Nephron progenitor cell (in vitro differentiated cells): ENCODE measurements around the gene SAP25.
"Not testable (repeated sequence)": the region's sequence is repeated elsewhere in the genome, so short reads cannot be mapped to it uniquely, and the experiment has no call there.

Source experiments
- DNase-seq: peaks from one replicate; pipeline ENCODE4 v3.0.0; 2021
- H3K27ac Mint-ChIP-seq: 2 replicates; pipeline ENCODE4 v1.8.0; 2021; ENCODE audit warnings: mild to moderate bottlenecking, moderate library complexity, mixed read lengths
- H3K27me3 Mint-ChIP-seq: 2 replicates; pipeline ENCODE4 v1.8.0; 2021; ENCODE audit warnings: mild to moderate bottlenecking, low read depth, mixed read lengths; ENCODE audit not compliant: poor library complexity
- H3K36me3 Mint-ChIP-seq: 2 replicates; pipeline ENCODE4 v1.8.0; 2021; ENCODE audit warnings: low read depth, mixed read lengths
- H3K4me1 Mint-ChIP-seq: 2 replicates; pipeline ENCODE4 v1.8.0; 2021; ENCODE audit warnings: mixed read lengths
- H3K4me3 Mint-ChIP-seq: 2 replicates; pipeline ENCODE4 v1.8.0; 2021; ENCODE audit warnings: mild to moderate bottlenecking, moderate library complexity, mixed read lengths
- H3K9me3 Mint-ChIP-seq: 2 replicates; pipeline ENCODE4 v1.8.0; 2021; ENCODE audit warnings: mild to moderate bottlenecking, moderate library complexity, mixed read lengths
- TF ChIP-seq, protein P1 (sequence below): fragments of 200-600 bp; sonication (generic); IDR thresholded peaks from 2 replicates; pipeline ENCODE4 v1.5.0; 2021; ENCODE audit warnings: antibody characterized with exemption

SAP25 gene

GRCh38 chr7:100567031-100567730, 6.5 kb downstream of the SAP25 start:
- no peak for DNase-seq
- peak overlapping the region; percentile 37 for H3K27ac Mint-ChIP-seq
- TF ChIP-seq, protein P1, sequence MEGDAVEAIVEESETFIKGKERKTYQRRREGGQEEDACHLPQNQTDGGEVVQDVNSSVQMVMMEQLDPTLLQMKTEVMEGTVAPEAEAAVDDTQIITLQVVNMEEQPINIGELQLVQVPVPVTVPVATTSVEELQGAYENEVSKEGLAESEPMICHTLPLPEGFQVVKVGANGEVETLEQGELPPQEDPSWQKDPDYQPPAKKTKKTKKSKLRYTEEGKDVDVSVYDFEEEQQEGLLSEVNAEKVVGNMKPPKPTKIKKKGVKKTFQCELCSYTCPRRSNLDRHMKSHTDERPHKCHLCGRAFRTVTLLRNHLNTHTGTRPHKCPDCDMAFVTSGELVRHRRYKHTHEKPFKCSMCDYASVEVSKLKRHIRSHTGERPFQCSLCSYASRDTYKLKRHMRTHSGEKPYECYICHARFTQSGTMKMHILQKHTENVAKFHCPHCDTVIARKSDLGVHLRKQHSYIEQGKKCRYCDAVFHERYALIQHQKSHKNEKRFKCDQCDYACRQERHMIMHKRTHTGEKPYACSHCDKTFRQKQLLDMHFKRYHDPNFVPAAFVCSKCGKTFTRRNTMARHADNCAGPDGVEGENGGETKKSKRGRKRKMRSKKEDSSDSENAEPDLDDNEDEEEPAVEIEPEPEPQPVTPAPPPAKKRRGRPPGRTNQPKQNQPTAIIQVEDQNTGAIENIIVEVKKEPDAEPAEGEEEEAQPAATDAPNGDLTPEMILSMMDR: no peak
- H3K36me3 Mint-ChIP-seq: no peaks in the 10 kb centered on the region
- peaks cover 74% of the 10 kb centered on the region for H3K4me1 Mint-ChIP-seq
- peak overlapping the region; percentile 14 for H3K4me3 Mint-ChIP-seq
- H3K27me3 Mint-ChIP-seq: peaks cover 7% of the 10 kb centered on the region
- H3K9me3 Mint-ChIP-seq: no peaks in the 10 kb centered on the region

DNA sequence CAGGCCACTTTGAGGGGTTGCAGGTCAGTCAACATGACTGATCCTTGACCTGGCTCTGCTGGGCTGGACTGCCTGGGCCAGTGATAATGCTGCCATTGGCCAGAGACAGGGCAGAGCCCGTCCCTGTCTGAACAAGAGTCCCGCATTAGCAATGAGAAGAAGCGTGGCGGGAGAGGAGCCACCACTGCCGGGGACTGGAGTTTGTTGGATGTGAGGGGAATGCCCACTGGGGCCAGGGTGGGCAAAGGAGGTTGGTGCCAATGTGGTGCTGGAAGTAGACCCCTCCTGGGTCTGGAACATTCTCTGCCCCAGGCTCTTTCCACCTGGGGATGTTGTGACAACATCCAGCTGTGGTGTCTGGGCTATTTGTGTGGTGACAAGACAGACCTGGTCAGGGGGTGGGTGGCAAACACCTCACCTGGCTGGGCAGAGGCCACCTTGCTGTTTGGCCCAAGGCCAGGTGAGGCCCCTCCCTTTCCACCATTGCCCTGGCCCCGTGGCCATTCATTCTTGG, 7.6 kb downstream of the SAP25 start:
- Mint-ChIP-seq H3K9me3 (no peaks in the 10 kb centered on the region), H3K27me3 (peaks cover 9% of the 10 kb centered on the region), H3K27ac (no peak overlapping the region), H3K4me1 (peaks cover 63% of the 10 kb centered on the region), H3K4me3 (no peak overlapping the region), H3K36me3 (no peaks in the 10 kb centered on the region)
- DNase-seq: no peak
- TF ChIP-seq, protein P1: no peak

GRCh38 chr7:100565133-100565571, 8.5 kb downstream of the SAP25 start:
- no peak overlapping the region for H3K27ac Mint-ChIP-seq
- DNase-seq: no peak
- no peaks in the 10 kb centered on the region for H3K36me3 Mint-ChIP-seq
- peaks cover 59% of the 10 kb centered on the region for H3K4me1 Mint-ChIP-seq
- H3K27me3 Mint-ChIP-seq: peaks cover 9% of the 10 kb centered on the region
- TF ChIP-seq, protein P1: no peak
- H3K4me3 Mint-ChIP-seq: no peak overlapping the region
- H3K9me3 Mint-ChIP-seq: no peaks in the 10 kb centered on the region

GRCh38 chr7:100564405-100564804, 9.3 kb downstream of the SAP25 start:
- not testable (repeated sequence) for H3K9me3 Mint-ChIP-seq, H3K36me3 Mint-ChIP-seq, H3K4me3 Mint-ChIP-seq, H3K27ac Mint-ChIP-seq, H3K27me3 Mint-ChIP-seq, DNase-seq
- H3K4me1 Mint-ChIP-seq: peaks cover 58% of the 10 kb centered on the region

DNA sequence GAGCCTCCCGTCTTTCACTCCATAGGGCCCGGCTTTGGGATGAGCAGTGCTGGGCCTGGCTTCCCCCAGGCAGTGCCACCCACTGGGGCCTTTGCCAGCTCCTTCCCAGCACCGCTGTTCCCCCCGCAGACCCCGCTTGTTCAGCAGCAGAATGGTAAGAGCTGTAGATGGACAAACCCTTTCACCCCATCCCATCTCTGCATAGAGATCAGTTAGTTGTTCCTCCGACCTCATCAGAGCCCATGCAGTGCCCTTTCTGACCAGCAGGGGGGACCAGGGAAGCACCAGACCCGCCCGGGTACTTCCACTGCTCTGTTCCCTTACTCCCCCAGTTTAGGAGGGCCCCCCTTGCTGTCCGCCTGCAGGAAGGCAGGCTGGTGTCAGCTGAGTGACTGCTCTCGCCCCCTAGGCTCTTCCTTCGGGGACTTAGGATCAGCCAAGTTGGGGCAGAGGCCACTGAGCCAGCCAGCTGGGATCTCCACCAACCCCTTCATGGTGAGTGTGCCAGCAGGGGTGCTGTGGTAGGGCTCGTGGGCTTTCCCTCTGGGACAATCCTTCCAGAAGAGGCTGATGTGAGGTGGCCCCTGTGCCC, 9.8 kb downstream of the SAP25 start:
- peak; percentile 94 for DNase-seq
- peaks cover 53% of the 10 kb centered on the region for H3K4me1 Mint-ChIP-seq
- H3K27ac Mint-ChIP-seq: no peak overlapping the region
- no peaks in the 10 kb centered on the region for H3K9me3 Mint-ChIP-seq
- TF ChIP-seq, protein P1: peak; percentile 97
- no peak overlapping the region for H3K4me3 Mint-ChIP-seq
- peaks cover 6% of the 10 kb centered on the region for H3K27me3 Mint-ChIP-seq
- H3K36me3 Mint-ChIP-seq: no peaks in the 10 kb centered on the region

- Mint-ChIP-seq H3K9me3 (no peaks in the 10 kb centered on the region), H3K36me3 (no peaks in the 10 kb centered on the region), H3K27me3 (peaks cover 6% of the 10 kb centered on the region), H3K4me3 (no peak overlapping the region), H3K4me1 (peaks cover 46% of the 10 kb centered on the region), H3K27ac (no peak overlapping the region)
- DNase-seq: no peak
- TF ChIP-seq, protein P1: no peak
These were observed 10.6 kb downstream of the SAP25 start for GRCh38 chr7:100563100-100563564.
